Erythroblast (primary cell): ENCODE results near the gene SNCAIP.

Experiments
- GATA1 ChIP-seq: IDR thresholded peaks from 2 replicates; pipeline ENCODE4 v1.6.1; 2011; ENCODE audit warnings: low read depth, mild to moderate bottlenecking, control low read depth, low read length, moderate library complexity
- POLR2A ChIP-seq: IDR thresholded peaks from 2 replicates; pipeline ENCODE4 v1.6.1; 2011; ENCODE audit warnings: mild to moderate bottlenecking, low read length

GRCh38 chr5:122507045-122507444 is 195.0 kb downstream of the SNCAIP start:
- TF ChIP-seq POLR2A, result no peak
- TF ChIP-seq GATA1, result no peak
